Limb (tissue), 2 donors: ENCODE measurements around the gene UNCX.

Experiments
- DNase-seq, 2 donors: peaks; one replicate each; pipeline ENCODE4 v3.0.0-alpha.2; 2016; ENCODE audit errors: extremely low spot score in 2 of 2

Gene UNCX

DNA sequence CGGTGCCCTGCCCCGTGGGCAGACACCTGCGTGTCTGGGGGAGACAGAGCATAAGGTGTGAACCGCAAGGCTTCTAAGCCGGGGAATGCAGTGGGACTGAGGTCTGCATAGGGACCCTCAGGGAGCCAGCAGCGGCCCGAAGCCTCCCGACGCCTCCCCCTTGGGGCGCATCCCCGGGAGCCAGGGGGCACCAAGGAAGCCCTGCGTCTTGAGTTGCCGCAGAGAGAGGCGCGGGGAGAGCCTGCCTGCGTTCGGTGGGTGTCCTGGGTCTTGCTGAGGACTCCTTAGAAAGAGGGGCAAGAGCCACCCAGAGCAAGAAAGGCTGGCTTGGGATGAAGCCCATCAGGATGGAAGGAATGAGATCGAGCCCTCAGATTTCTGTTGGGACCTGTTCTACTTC is 18.2 kb upstream of the UNCX start:
- no peak for DNase-seq

DNA sequence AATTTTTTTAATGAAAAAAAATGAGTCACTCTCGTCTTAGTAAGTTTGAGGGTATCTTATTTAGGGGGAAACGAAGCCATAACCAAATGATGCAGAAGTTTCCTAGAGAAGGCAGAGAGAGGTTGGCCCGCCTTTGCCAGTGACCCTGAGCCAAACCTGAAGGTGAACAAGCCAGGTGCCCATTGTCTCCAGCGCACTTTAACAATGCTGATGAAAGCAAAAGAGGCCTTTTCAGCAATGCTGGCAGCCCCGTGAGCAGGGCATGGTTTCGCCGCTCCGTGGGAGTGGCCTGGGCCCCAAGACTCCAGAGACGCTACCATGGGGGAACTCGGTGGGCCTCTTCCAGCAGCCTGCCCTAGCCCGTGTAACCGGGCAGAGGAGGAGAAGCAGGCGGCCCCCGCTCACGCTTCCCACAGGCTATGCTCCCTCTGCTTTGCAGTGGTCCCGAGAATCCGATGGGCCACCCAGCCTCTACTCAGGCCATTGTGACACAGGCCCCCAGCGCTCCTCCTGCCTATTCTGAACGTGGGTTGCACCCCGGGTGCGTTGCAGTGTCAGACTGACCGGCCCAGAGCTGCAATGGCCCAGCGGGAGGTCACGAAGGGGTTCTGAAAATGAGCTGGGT is 14.0 kb upstream of the UNCX start:
- no peak for DNase-seq

GRCh38 chr7:1219498-1219897 is 13.2 kb upstream of the UNCX start:
- DNase-seq = no peak

GRCh38 chr7:1220000-1220726 is 12.5 kb upstream of the UNCX start:
- no peak for DNase-seq

- no peak for DNase-seq
Observed at GRCh38 chr7:1220977-1221745, 11.5 kb upstream of the UNCX start.

DNA sequence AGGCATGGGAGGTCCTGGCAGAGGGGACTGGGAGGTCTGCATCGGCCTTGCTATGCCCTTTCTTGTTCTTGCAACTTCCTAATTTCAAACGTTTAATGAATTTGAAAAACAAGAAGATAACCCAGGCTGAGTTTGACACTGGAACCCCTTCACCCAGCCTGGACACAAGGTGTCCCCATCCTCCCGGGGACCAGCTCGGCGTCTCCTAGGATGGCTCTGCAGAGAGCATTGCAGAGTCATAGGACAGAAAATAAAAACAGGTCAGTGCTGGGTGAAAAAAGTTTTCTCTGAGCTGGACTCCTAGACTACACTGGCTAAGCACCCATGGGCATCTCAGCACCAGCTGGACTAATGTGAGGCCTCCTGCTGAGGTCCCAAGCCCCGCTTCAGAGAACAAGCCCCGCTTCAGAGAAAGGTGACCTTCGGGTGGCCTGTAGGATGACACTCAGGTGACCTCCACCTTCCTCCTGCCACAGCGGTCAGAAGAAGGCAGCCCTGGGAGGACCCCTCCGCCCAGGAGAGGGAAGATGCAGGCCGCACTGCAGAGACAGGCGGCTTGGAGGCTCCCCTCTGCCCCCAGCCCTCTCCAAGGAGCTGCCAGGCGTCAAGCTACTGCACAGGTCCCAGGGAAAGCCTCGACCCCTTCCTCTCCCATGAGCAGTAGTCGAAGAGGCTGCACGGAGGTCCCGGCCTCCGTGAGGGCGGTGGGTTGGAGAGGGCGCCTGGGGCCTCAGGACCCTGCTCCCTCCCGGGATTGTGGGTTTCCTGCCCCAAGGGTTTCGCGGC is 9.3 kb upstream of the UNCX start:
- DNase-seq = peak in 1 of 2 donors; percentile 46

GRCh38 chr7:1224086-1224716 is 8.5 kb upstream of the UNCX start:
- peak in 1 of 2 donors; percentile 68 for DNase-seq

- no peak for DNase-seq
Observed at GRCh38 chr7:1225030-1225429, 7.6 kb upstream of the UNCX start.

DNA sequence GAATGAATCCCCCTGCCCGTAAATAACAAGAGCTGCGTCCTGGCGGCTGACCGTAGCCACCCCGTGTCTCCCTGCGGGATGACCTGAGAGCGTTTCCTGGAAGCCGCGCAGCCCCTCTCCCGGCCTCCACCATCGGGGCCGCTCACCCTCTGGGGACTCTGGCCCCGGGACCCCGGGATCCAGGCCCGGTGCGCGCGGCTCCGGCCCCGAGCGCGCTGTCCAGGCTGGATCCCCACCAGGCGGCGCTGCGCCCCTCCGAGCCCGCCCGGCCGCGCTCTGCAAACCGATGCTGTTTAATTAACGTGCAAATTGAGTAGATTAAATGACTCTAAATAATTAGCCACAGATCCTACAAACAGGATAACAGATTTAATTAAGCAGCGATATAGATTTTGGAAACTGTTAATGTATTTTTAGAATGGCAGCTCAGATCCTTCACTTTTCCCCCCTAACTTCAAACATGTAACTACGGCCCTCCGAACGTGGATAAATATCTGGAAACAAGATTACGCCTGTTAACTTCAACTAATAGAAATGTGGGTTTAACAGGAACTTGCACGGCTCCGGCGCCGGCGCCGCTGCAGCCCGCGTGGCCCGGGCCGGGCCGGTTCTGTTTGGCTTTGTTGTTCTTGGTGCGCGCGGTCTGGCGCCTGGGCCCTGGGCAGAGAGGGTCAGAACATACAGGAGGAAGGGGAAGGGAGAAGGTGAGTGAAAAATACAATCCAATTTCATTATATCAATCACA is 7.1 kb upstream of the UNCX start:
- DNase-seq = peak in 1 of 2 donors; percentile 75

- peak in 1 of 2 donors; percentile 42 for DNase-seq
Observed at GRCh38 chr7:1226186-1226901, 6.3 kb upstream of the UNCX start.

GRCh38 chr7:1227071-1227804 is 5.4 kb upstream of the UNCX start:
- DNase-seq = peak in 1 of 2 donors; percentile 40

DNA sequence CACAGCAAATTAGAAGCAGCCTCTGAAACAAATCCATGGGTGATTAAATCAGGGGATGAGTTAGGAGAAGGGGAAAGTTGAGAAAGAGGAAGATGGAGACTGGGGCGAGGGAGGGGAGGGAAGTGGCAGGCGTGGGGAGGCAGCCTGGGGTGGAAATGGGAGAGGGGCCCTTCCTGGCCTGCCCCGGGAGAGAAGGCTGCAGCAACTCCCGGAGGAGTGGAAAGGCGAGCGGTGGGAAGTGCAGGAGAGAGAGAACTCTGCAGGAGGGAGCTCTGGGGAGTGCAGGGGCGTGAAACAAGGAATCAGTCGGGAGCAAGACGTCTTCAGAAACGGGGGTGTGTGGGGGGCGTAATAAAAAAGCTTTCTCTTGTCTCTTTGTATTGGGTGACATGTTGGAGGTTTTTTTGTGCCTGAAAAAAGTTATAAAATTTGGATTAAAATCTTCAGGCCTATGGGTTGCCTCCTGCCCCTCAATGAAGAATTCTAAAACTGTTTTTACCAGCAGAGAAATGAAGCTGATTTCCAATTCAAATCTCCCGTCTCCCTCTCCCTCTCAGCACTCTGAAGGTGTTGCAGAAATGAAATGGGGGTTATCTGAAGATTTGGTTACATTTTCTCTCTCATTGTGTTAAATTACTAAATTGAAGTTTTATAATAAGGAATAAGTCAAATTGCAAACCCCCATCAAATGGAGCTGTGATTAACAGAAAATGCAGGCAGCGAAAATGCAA is 4.7 kb upstream of the UNCX start:
- DNase-seq = no peak

DNA sequence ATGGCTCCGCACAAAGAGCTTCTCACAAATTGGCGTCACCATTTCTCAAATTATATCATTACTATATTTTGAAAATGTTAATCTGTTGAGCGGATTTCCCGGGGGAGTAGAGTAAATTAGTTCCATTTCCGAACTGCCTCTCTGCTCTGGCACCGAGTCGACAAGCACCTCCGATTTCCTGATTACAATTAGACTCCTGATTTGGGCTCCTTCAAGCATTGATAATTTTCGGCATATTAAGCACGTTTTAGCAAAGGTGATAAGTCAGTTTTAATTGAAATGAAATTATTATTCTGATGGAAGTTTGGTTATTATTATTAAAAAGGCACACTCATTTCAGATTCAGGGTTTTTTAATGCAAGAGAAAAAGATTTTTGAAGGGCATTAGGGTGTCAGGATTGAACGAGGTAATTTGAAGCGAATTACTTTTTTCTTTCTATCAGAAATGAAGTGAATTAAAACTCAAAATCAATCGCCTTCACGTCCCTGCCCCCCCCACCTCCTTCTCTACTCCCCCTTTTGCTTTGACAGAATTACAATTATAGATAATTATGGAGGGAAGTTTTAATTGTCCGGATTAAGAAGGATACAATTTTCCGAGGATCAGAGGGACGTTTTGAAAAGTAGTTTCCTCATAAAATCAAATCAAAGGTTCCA is 4.0 kb upstream of the UNCX start:
- DNase-seq = no peak

GRCh38 chr7:1229202-1229947 is 3.3 kb upstream of the UNCX start:
- DNase-seq = peak in 1 of 2 donors; percentile 44

GRCh38 chr7:1229956-1230355 is 2.7 kb upstream of the UNCX start:
- peak in 1 of 2 donors; percentile 42 for DNase-seq

- DNase-seq = peak in 1 of 2 donors; percentile 61
Observed at GRCh38 chr7:1230411-1231213, 2.1 kb upstream of the UNCX start.
